Heart right ventricle (tissue), 16 donors: ENCODE results near the gene ZIC1. TPM values are rescaled to one million over a fixed set of nuclear protein-coding genes. Genes with fewer than 3 reads are reported as not detected.

Experiments used
- ATAC-seq, 8 donors: fragments of 200-7000 bp; cut with Tn5 transposase; one replicate each; pipeline ENCODE4 v1.9.1; 2020; ENCODE audit warnings: mild to moderate bottlenecking in 8 of 8, moderate library complexity in 8 of 8, moderate number of reproducible peaks in 1 of 8
- DNase-seq, 2 donors: peaks; one replicate each; pipeline ENCODE4 v3.0.0-alpha.2; 2020
- H3K27ac ChIP-seq, 10 donors: fragments of 200-600 bp; sonication (generic) in 2 of 10; one replicate each; pipeline versions ENCODE4 v1.5.0 to v1.8.0; 2020 to 2022; ENCODE audit warnings: mild to moderate bottlenecking in 3 of 10
- H3K27me3 ChIP-seq, 7 donors: fragments of 200-600 bp; one replicate each; pipeline ENCODE4 v1.8.0; 2021 to 2022; ENCODE audit warnings: mild to moderate bottlenecking in 2 of 7
- H3K36me3 ChIP-seq, 9 donors: fragments of 200-600 bp; sonication (generic) in 1 of 9; one replicate each; pipeline versions ENCODE4 v1.5.0 to v1.8.0; 2020 to 2022; ENCODE audit warnings: mild to moderate bottlenecking in 2 of 9
- H3K4me1 ChIP-seq, 9 donors: fragments of 200-600 bp; sonication (generic) in 1 of 9; one replicate each; pipeline versions ENCODE4 v1.5.0 to v1.8.0; 2020 to 2022; ENCODE audit warnings: mild to moderate bottlenecking in 4 of 9
- H3K4me3 ChIP-seq, 10 donors: fragments of 200-600 bp; sonication (generic) in 2 of 10; one replicate each; pipeline versions ENCODE4 v1.5.0 to v1.8.0; 2020 to 2022; ENCODE audit warnings: mild to moderate bottlenecking in 7 of 10, moderate library complexity in 2 of 10
- H3K9me3 ChIP-seq, 11 donors: fragments of 200-600 bp in 10 of 11; sonication (generic) in 2 of 11; one replicate each; pipeline versions ENCODE4 v1.5.0 to v1.8.0; 2013 to 2022; ENCODE audit warnings: mild to moderate bottlenecking in 2 of 11, control low read depth in 1 of 11, moderate library complexity in 1 of 11
- CTCF ChIP-seq, 9 donors: fragments of 200-600 bp; sonication (generic) in 2 of 9; IDR thresholded peaks; one replicate each; pipeline versions ENCODE4 v1.5.0 to v1.8.0; 2021 to 2022; ENCODE audit warnings: antibody characterized with exemption in 9 of 9, mild to moderate bottlenecking in 5 of 9, moderate library complexity in 1 of 9
- WGBS, 2 donors: extraction: QIAGEN DNeasy Blood & Tissue Kit; methylation state at CpG; one replicate each; pipeline ENCODE4 v1.1.7; 2013; ENCODE audit warnings: inconsistent platforms in 1 of 2; 5-methylcytosine and 5-hydroxymethylcytosine counted together
- intact Hi-C, 10 donors: fragments of 100-400 bp; cut with DNase I; formaldehyde crosslinking; loops; one replicate each; pipeline versions ENCODE4 v1.11.1 to v1.14.2; 2022
- polyA plus RNA-seq, 2 donors: library from polyadenylated mRNA; stranded (reverse); fragments of 200-250 nt; gene quantifications; one replicate each; pipeline ENCODE4 v1.2.3, GENCODE V29; 2013
- total RNA-seq, 10 donors: library from RNA; stranded (reverse); fragmentation: NEBNext Ultra II Directional in 3 of 10; extraction: Animal tissue kit (Norgen Biotek cat#: 25700) in 3 of 10; gene quantifications; one replicate each; pipeline versions ENCODE4 v1.2.1 to v1.2.4, GENCODE V29; 2021 to 2023
- donor health status: Arrhythmogenic right ventricular cardiomyopathy.
- donor health status: ischemic (EF 13 %, LVEDD 7.1; RV severe dilation, severe dysfunction).
- donor health status: healthy with polysubstance abuse.
- donor health status: DM: no; HTN: yes; CAD: no.
- donor health status: DM: no; HTN: no; CAD: no.
- donor health status: ischemic (EF 25% LVEDD 6.9; RV normal size, moderate dysfunction).
- donor health status: ischemic (EF 25% LVEDD 5.7; RV mildly dilated, moderate dysfunction).
- donor health status: healthy.
- donor health status: DM: yes; HTN: yes; CAD: no.
- donor health status: Ischemic cardiomyopathy.
- donor health status: ischemic (EF 35%, LVEDD 5.7; RV mildly dilated, moderate dysfunction).
- donor health status: nonischemic (EF 11% LVEDD 7.7; RV severe dilation, severe dysfunction).
- donor health status: DM: yes; HTN: yes; CAD: no.
- donor health status: PGD.
- donor health status: ischemic (EF 29% LVEDD 5.4; RV normal size, mild dysfunction).
- donor health status: nonischemic (EF 23%, LVEDD 6.1; RV moderate dilation, normal function).

Gene ZIC1
- total and polyA plus RNA-seq, 12 donors = not detected

- Histone ChIP-seq H3K4me3 (no peak overlapping the region), H3K27ac (no peak overlapping the region), H3K9me3 (no peaks in the 10 kb centered on the region), H3K36me3 (no peaks in the 10 kb centered on the region), H3K27me3 (peaks cover 0 to 33% (median 14%) of the 10 kb centered on the region in 7 donors), H3K4me1 (no peaks in the 10 kb centered on the region)
- 24 to 26% methylated on average over 3 of the region's 3 CpGs for WGBS, 2 donors
- intact Hi-C loops = no loop called here
- DNase-seq (no peak), ATAC-seq (no peak)
- TF ChIP-seq CTCF (IDR thresholded peaks at IDR 0.05) = no peak
These were observed 40.5 kb downstream of the ZIC1 start for GRCh38 chr3:147449669-147450068.

GRCh38 chr3:147458995-147459704 is 50.0 kb downstream of the ZIC1 start:
- TF ChIP-seq CTCF (IDR thresholded peaks at IDR 0.05) = no peak
- no peaks in the 10 kb centered on the region for H3K4me1 ChIP-seq
- WGBS, 2 donors = 75 to 76% methylated on average over 1 of the region's 1 CpG
- H3K36me3 ChIP-seq = no peaks in the 10 kb centered on the region
- ATAC-seq = no peak
- intact Hi-C loops = no loop called here
- no peak overlapping the region for H3K4me3 ChIP-seq
- no peak overlapping the region for H3K27ac ChIP-seq
- no peaks in the 10 kb centered on the region for H3K9me3 ChIP-seq
- peaks cover 0 to 21% (median 0%) of the 10 kb centered on the region in 7 donors for H3K27me3 ChIP-seq
- no peak for DNase-seq

- no peak for DNase-seq
- TF ChIP-seq CTCF (IDR thresholded peaks at IDR 0.05) = no peak
- Histone ChIP-seq H3K4me1 (no peaks in the 10 kb centered on the region), H3K36me3 (no peaks in the 10 kb centered on the region), H3K27me3 (peaks cover 0 to 19% (median 0%) of the 10 kb centered on the region in 7 donors), H3K4me3 (no peak overlapping the region), H3K27ac (no peak overlapping the region), H3K9me3 (no peaks in the 10 kb centered on the region)
- 54 to 64% methylated on average over 1 of the region's 1 CpG for WGBS, 2 donors
- intact Hi-C loops = no loop called here
- no peak for ATAC-seq
These were observed 53.7 kb downstream of the ZIC1 start for GRCh38 chr3:147462856-147463255.

Other genes starting within 250 kb of the ZIC1 start
- gene ZIC4, start 2.8 kb upstream of the ZIC1 start, total RNA-seq = not detected
- gene ZIC4, start 2.8 kb upstream of the ZIC1 start, polyA plus RNA-seq = not detected